GM12865 (cell line): Measurements from ENCODE around the gene GSTT2.

Experiments used
- DNase-seq: peaks from one replicate; pipeline ENCODE4 v3.0.0; 2010; ENCODE audit warnings: low read depth
- H3K4me3 ChIP-seq: 2 replicates; pipeline ENCODE4 v1.5.1; 2011; ENCODE audit warnings: mild to moderate bottlenecking, low read depth, low read length, control low read depth
- CTCF ChIP-seq: IDR thresholded peaks from 2 replicates; pipeline ENCODE4 v1.5.1; 2011; ENCODE audit warnings: low read length, control low read depth, low read depth, inconsistent platforms; ENCODE audit not compliant: insufficient read depth; ENCODE audit errors: missing control alignments

The GSTT2 gene

GRCh38 chr22:24023204-24023789 is 43.4 kb downstream of the GSTT2 start:
- no peak for TF ChIP-seq CTCF
- H3K4me3 ChIP-seq = no peak overlapping the region
- DNase-seq = no peak

GRCh38 chr22:24024354-24024753 is 44.4 kb downstream of the GSTT2 start:
- TF ChIP-seq CTCF = no peak

GRCh38 chr22:24025475-24025874 is 45.5 kb downstream of the GSTT2 start:
- no peak for TF ChIP-seq CTCF

More at GRCh38 chr22:24024354-24024753, 44.4 kb downstream of the GSTT2 start:
- H3K4me3 ChIP-seq = no peak overlapping the region
- no peak for DNase-seq

GRCh38 chr22:24026056-24026455 is 46.1 kb downstream of the GSTT2 start:
- no peak for DNase-seq
- no peak for TF ChIP-seq CTCF
- H3K4me3 ChIP-seq = no peak overlapping the region

More at GRCh38 chr22:24025475-24025874, 45.5 kb downstream of the GSTT2 start:
- DNase-seq = no peak
- H3K4me3 ChIP-seq = no peak overlapping the region

GRCh38 chr22:24026733-24027132 is 46.8 kb downstream of the GSTT2 start:
- TF ChIP-seq CTCF = no peak
- no peak for DNase-seq
- H3K4me3 ChIP-seq = no peak overlapping the region

GRCh38 chr22:24027389-24027975 is 47.5 kb downstream of the GSTT2 start:
- H3K4me3 ChIP-seq = no peak overlapping the region
- no peak for TF ChIP-seq CTCF
- no peak for DNase-seq

GRCh38 chr22:24027991-24028390 is 48.1 kb downstream of the GSTT2 start:
- no peak overlapping the region for H3K4me3 ChIP-seq
- DNase-seq = no peak

More at GRCh38 chr22:24027991-24028390, 48.1 kb downstream of the GSTT2 start:
- no peak for TF ChIP-seq CTCF
